ENCODE data around the gene AP3B2.

GRCh38 chr15:82635798-82636197, 73.9 kb downstream of the AP3B2 start:
- TF ChIP-seq POLR2A (IDR thresholded peaks at IDR 0.05) (no peak), POLR2AphosphoS5 (IDR thresholded peaks at IDR 0.05) (no peak), CTCF (IDR thresholded peaks at IDR 0.05 in 8 of 11, conservative IDR thresholded peaks at IDR 0.05 in 3 of 11) (no peak)

Measured in spleen (tissue), 7 donors.